Measurements from ENCODE around the gene APOA5.

The APOA5 gene

GRCh38 chr11:116796548-116796947, 4.9 kb upstream of the APOA5 start:
- no peak for DNase-seq

GRCh38 chr11:116794851-116795250, 3.2 kb upstream of the APOA5 start:
- DNase-seq = no peak

- no peak for DNase-seq
These were observed 2.1 kb upstream of the APOA5 start for GRCh38 chr11:116793772-116794097.

GRCh38 chr11:116792869-116793771, 1.4 kb upstream of the APOA5 start:
- DNase-seq = no peak

- no peak for DNase-seq
These were observed 627 bp upstream of the APOA5 start for GRCh38 chr11:116792144-116792868.

- DNase-seq = peak; percentile 40 to 65 (median 59)
These were observed 472 bp downstream of the APOA5 start for GRCh38 chr11:116791002-116791812.

GRCh38 chr11:116790167-116791001, 1.3 kb downstream of the APOA5 start:
- DNase-seq = no peak

GRCh38 chr11:116788975-116789374, 2.7 kb downstream of the APOA5 start:
- no peak for DNase-seq

- no peak for DNase-seq
These were observed 3.1 kb downstream of the APOA5 start for GRCh38 chr11:116788534-116788933.

- peak; percentile 71 to 85 (median 80) for DNase-seq
These were observed 3.7 kb downstream of the APOA5 start, which contains the start of gene ZPR1 for GRCh38 chr11:116787786-116788486. Gene ZPR1, minus strand, starts transcription at chr11:116788023. Its CDS starts 33 bp downstream, at chr11:116787990.

GRCh38 chr11:116787436-116787785, 4.3 kb downstream of the APOA5 start:
- no peak for DNase-seq

- DNase-seq = no peak
These were observed 4.7 kb downstream of the APOA5 start for GRCh38 chr11:116786966-116787365.

- no peak for DNase-seq
These were observed 5.4 kb downstream of the APOA5 start for GRCh38 chr11:116786326-116786725.

GRCh38 chr11:116782728-116783127, 9.0 kb downstream of the APOA5 start:
- no peak for DNase-seq

GRCh38 chr11:116778556-116778955, 13.1 kb downstream of the APOA5 start:
- no peak for DNase-seq

GRCh38 chr11:116777056-116777455, 14.6 kb downstream of the APOA5 start:
- no peak for DNase-seq

- no peak for DNase-seq
These were observed 15.1 kb downstream of the APOA5 start for GRCh38 chr11:116776522-116776984.

- DNase-seq = no peak
These were observed 15.7 kb downstream of the APOA5 start for GRCh38 chr11:116775975-116776374.

GRCh38 chr11:116774661-116775060, 17.0 kb downstream of the APOA5 start:
- DNase-seq = no peak

- peak in 1 of 3 experiments; percentile 66 for DNase-seq
These were observed 18.2 kb downstream of the APOA5 start for GRCh38 chr11:116773203-116774097.
